SU-DHL-6 (cell line): ENCODE results near the gene PSMC3IP.

Experiments used
- H2AFZ ChIP-seq: fragments of 200-600 bp; sonication (generic); 2 replicates; pipeline ENCODE4 v1.6.1; 2014; ENCODE audit warnings: low read depth, mild to moderate bottlenecking, moderate library complexity, mixed read lengths, antibody characterized with exemption, low read length; ENCODE audit not compliant: severe bottlenecking
- H3F3A ChIP-seq: fragments of 200-600 bp; shearing (Covaris generic); 2 replicates; pipeline ENCODE4 v1.6.0; 2016; ENCODE audit warnings: antibody characterized with exemption, mild to moderate bottlenecking; ENCODE audit not compliant: insufficient read depth
- H3K27ac ChIP-seq: fragments of 200-600 bp; sonication (generic); 2 replicates; pipeline ENCODE4 v1.5.1; 2016; ENCODE audit warnings: low read depth, mild to moderate bottlenecking, low read length, moderate library complexity, mixed read lengths
- H3K27me3 ChIP-seq: fragments of 200-600 bp; sonication (generic), shearing (Covaris generic); 2 replicates; pipeline ENCODE4 v1.6.0; 2014; ENCODE audit warnings: mild to moderate bottlenecking, low read length
- H3K36me3 ChIP-seq: fragments of 200-600 bp; sonication (generic); 2 replicates; pipeline ENCODE4 v1.6.1; 2014; ENCODE audit warnings: mild to moderate bottlenecking, low read length, mixed read lengths
- H3K4me2 ChIP-seq: fragments of 300-600, 200-600 bp; shearing (Covaris generic), sonication (generic); 2 replicates; pipeline ENCODE4 v1.6.0; 2014; ENCODE audit warnings: low read length, low read depth, mild to moderate bottlenecking; ENCODE audit not compliant: poor library complexity, severe bottlenecking
- H3K4me3 ChIP-seq: fragments of 200-600 bp; sonication (generic); 2 replicates; pipeline ENCODE4 v1.5.1; 2014; ENCODE audit warnings: antibody characterized with exemption, low read length, mild to moderate bottlenecking, mixed read lengths; ENCODE audit not compliant: insufficient read depth, poor library complexity, severe bottlenecking
- H3K79me2 ChIP-seq: fragments of 200-600 bp; sonication (generic); 2 replicates; pipeline ENCODE4 v1.6.1; 2014; ENCODE audit warnings: mild to moderate bottlenecking, low read length, moderate library complexity; ENCODE audit not compliant: insufficient read depth
- H3K9ac ChIP-seq: fragments of 200-600 bp; sonication (generic); 2 replicates; pipeline ENCODE4 v1.7.0; 2014; ENCODE audit warnings: mild to moderate bottlenecking, low read length
- H3K9me2 ChIP-seq: fragments of 200-600 bp; sonication (generic); replicated peaks from 2 replicates; pipeline ENCODE4 v1.6.1; 2014; ENCODE audit warnings: low read length; ENCODE audit not compliant: insufficient read depth
- H3K9me3 ChIP-seq: fragments of 200-600 bp; sonication (generic); 2 replicates; pipeline ENCODE4 v1.6.1; 2014; ENCODE audit warnings: low read length, mixed read lengths; ENCODE audit not compliant: insufficient read depth
- H4K20me1 ChIP-seq: fragments of 200-600 bp; sonication (generic); 2 replicates; pipeline ENCODE4 v1.6.1; 2014; ENCODE audit warnings: low read depth, mild to moderate bottlenecking, antibody characterized with exemption, low read length, moderate library complexity, mixed read lengths
- EZH2phosphoT487 ChIP-seq: fragments of 200-600 bp; sonication (generic), shearing (Covaris generic); conservative IDR thresholded peaks from 2 replicates; pipeline ENCODE4 v1.6.1; 2018; ENCODE audit warnings: mild to moderate bottlenecking, antibody characterized with exemption, low read length, moderate library complexity, mixed read lengths
- TF ChIP-seq, protein P1 (sequence below): fragments of 200-600 bp; sonication (generic); IDR thresholded peaks from one replicate; pipeline ENCODE4 v1.5.1; 2017; ENCODE audit warnings: antibody characterized with exemption, mild to moderate bottlenecking, low read length, moderate library complexity; ENCODE audit not compliant: insufficient read depth, poor library complexity, severe bottlenecking

Gene PSMC3IP

DNA sequence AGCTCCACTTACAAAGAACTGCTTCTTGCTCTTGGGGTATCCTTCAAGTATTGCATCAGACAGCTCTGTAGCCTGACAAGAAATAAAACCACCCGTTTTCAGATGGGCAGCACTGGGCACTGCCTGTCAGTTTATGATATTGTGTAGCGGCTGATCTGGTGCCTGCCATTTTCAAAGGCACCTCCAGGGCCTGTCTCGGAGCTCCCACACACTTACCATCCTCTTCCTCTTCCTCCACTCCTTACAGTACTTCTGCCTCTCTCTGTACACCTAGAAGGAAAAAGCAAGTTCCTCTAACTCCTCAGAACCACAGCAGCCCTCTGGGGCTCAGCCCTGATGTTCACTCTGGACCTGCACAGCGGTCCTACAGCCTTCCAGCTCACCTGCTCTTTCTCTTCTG lies 4.4 kb downstream of the PSMC3IP start:
- H3K9me2 ChIP-seq: no peaks in the 10 kb centered on the region
- H3K27ac ChIP-seq: no peak overlapping the region
- TF ChIP-seq, protein P1, sequence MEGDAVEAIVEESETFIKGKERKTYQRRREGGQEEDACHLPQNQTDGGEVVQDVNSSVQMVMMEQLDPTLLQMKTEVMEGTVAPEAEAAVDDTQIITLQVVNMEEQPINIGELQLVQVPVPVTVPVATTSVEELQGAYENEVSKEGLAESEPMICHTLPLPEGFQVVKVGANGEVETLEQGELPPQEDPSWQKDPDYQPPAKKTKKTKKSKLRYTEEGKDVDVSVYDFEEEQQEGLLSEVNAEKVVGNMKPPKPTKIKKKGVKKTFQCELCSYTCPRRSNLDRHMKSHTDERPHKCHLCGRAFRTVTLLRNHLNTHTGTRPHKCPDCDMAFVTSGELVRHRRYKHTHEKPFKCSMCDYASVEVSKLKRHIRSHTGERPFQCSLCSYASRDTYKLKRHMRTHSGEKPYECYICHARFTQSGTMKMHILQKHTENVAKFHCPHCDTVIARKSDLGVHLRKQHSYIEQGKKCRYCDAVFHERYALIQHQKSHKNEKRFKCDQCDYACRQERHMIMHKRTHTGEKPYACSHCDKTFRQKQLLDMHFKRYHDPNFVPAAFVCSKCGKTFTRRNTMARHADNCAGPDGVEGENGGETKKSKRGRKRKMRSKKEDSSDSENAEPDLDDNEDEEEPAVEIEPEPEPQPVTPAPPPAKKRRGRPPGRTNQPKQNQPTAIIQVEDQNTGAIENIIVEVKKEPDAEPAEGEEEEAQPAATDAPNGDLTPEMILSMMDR: no peak
- no peak overlapping the region for H3K4me3 ChIP-seq
- H3K9ac ChIP-seq: no peak overlapping the region
- H3K27me3 ChIP-seq: no peaks in the 10 kb centered on the region
- H3K79me2 ChIP-seq: peaks cover 12% of the 10 kb centered on the region; the same call in 1 of the 2 replicates
- peaks cover 30% of the 10 kb centered on the region for H3F3A ChIP-seq
- H3K9me3 ChIP-seq: no peaks in the 10 kb centered on the region
- H2AFZ ChIP-seq: no peak overlapping the region
- H4K20me1 ChIP-seq: no peaks in the 10 kb centered on the region
- H3K36me3 ChIP-seq: peaks cover 17% of the 10 kb centered on the region; the same call in 1 of the 2 replicates
- no peak overlapping the region for H3K4me2 ChIP-seq

DNA sequence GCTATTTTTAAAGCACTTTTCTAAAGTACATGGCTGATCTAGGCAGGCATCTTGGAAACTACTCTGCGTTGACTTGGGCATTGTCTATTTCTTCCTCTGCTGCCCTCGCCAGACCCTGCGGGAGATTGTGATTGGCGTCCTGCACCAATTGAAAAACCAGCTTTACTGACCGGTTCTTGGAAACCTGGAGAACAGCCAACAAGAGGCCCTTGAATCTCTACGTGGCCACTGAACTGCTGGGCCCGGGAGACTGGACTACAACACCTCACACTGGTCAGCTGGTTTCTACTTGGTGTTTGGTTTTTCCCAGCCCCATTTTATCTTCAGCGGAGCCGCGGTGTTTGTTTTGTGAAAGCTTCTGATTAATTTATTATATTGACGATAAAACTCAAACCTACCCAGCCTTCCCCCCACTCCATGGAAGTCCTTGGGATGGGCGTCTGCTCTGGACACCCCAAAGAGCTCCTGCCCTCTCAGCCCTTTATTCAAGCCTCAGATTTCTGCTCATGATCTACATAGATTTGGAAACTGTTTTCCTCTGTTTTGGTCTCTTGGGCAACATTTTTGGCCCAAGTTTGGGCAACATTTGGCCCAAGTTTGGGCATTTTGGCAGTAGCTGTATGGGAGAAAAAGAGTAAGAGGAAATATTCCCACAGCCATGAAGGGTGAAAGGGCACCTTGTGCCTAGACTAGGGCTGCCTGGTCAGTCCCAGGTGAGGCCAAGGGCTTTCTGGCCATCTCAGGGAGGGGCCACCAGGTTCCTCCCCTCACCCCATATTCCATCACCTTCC lies 5.9 kb downstream of the PSMC3IP start:
- Histone ChIP-seq H3K4me3 (no peak overlapping the region), H3K4me2 (no peak overlapping the region), H3K27ac (no peak overlapping the region), H3F3A (peaks cover 25% of the 10 kb centered on the region; the same call in 1 of the 2 replicates), H3K9me2 (no peaks in the 10 kb centered on the region), H3K79me2 (peaks cover 15% of the 10 kb centered on the region), H3K27me3 (no peaks in the 10 kb centered on the region), H2AFZ (no peak overlapping the region), H3K36me3 (peaks cover 17% of the 10 kb centered on the region; the same call in 1 of the 2 replicates), H4K20me1 (no peaks in the 10 kb centered on the region), H3K9ac (no peak overlapping the region), H3K9me3 (no peaks in the 10 kb centered on the region)
- TF ChIP-seq EZH2phosphoT487: no peak
- TF ChIP-seq, protein P1: no peak

DNA sequence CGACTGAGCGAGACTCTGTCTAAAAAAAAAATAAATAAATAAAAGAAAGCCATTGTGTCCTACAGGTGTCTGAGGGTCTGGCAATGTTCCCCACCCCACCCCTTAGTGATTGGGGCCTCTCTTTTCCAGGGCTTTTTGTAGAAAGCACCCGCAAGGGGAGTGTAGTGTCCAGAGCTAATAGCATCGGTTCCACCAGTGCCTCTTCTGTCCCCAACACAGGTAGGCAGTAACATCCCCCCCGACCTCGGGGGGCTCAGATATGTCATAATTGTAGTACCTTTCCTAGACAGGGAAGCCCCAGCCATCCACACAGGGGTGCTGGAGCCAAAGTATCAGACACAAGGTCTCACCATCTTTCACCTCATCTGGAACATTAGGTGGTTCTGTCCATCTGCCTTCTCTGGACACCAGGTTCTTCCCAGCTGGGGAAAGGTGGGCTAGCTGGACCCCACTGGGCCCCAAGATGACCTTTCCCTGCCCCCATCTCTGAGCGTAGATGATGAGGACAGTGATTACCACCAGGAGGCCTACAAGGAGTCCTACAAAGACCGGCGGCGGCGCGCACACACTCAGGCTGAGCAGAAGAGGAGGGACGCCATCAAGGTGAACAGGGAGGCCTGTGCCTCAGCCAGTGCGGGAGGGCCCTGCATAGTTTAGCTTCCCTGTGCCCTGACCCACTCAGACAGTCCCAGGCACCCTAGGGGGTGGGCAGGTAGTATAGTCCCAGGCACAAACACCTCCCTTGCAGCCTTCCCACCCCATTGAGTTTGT lies 9.0 kb downstream of the PSMC3IP start:
- H3K9ac ChIP-seq: no peak overlapping the region

More for the DNA sequence above, 9.0 kb downstream of the PSMC3IP start:
- no peaks in the 10 kb centered on the region for H4K20me1 ChIP-seq
- peaks cover 10% of the 10 kb centered on the region; the same call in 1 of the 2 replicates for H3K36me3 ChIP-seq
- H3K9me3 ChIP-seq: no peaks in the 10 kb centered on the region
- no peaks in the 10 kb centered on the region for H3K9me2 ChIP-seq
- no peaks in the 10 kb centered on the region for H3K27me3 ChIP-seq
- no peak overlapping the region for H2AFZ ChIP-seq
- no peak for TF ChIP-seq EZH2phosphoT487
- TF ChIP-seq, protein P1: no peak
- no peak overlapping the region for H3K4me3 ChIP-seq
- peaks cover 20% of the 10 kb centered on the region for H3K79me2 ChIP-seq
- no peak overlapping the region for H3K27ac ChIP-seq
- H3K4me2 ChIP-seq: no peak overlapping the region
- peaks cover 13% of the 10 kb centered on the region; the same call in 1 of the 2 replicates for H3F3A ChIP-seq
